Muscle layer of duodenum (tissue), 2 donors: Measurements from ENCODE around the gene PLCH1.

Experiments used
- H3K27ac ChIP-seq: one replicate; pipeline ENCODE4 v1.7.0; 2013; ENCODE audit warnings: mild to moderate bottlenecking, low read length
- H3K27me3 ChIP-seq: one replicate; pipeline ENCODE4 v1.7.0; 2013; ENCODE audit warnings: low read depth, mild to moderate bottlenecking, control low read depth, low read length
- H3K36me3 ChIP-seq, 2 donors: one replicate each; pipeline ENCODE4 v1.7.0; 2013; ENCODE audit warnings: low read length in 2 of 2, control low read depth in 1 of 2, mild to moderate bottlenecking in 1 of 2; ENCODE audit not compliant: insufficient read depth in 2 of 2, control insufficient read depth in 1 of 2
- H3K4me1 ChIP-seq, 2 donors: one replicate each; pipeline ENCODE4 v1.7.0; 2013; ENCODE audit warnings: low read length in 2 of 2, mild to moderate bottlenecking in 2 of 2, control low read depth in 1 of 2, moderate library complexity in 1 of 2; ENCODE audit not compliant: insufficient read depth in 2 of 2, control insufficient read depth in 1 of 2
- H3K4me3 ChIP-seq, 2 donors: one replicate each; pipeline ENCODE4 v1.7.0; 2013; ENCODE audit warnings: low read length in 2 of 2, low read depth in 1 of 2, mild to moderate bottlenecking in 1 of 2
- H3K9me3 ChIP-seq, 2 donors: one replicate each; pipeline ENCODE4 v1.7.0; 2013; ENCODE audit warnings: low read length in 2 of 2, control low read depth in 1 of 2, mild to moderate bottlenecking in 1 of 2; ENCODE audit not compliant: control insufficient read depth in 1 of 2
- donor health status: healthy.

The PLCH1 gene

DNA sequence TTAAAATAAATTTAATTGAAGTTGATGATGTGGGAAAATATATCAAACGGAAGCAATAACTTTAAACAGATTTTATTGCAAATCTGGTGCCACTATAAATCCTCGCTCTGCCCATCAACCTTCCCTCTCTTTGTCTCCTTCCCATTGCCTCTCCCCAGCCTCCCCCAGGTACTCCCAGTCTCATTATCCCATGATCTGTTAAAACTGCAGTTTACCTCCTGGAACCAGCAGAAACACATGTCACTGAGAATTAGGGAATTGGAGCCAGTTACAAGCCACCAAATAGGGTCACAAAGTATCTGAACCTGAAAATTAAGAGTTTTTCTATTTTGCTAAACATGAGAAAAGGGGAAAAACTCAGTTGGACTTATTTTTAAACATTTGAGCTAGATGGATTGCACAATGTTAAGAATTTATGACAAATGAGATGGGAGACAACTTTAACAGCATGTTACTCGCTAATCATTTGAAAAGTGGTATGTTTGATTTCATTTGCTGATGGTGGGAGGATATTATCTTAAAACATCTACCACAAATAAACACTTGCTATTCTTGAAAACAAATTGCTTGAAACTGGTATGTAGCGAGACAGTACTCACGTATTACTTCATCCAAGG is 2.4 kb downstream of the PLCH1 start:
- Histone ChIP-seq H3K9me3 (no peaks in the 10 kb centered on the region), H3K4me3 (no peak overlapping the region), H3K4me1 (no peaks in the 10 kb centered on the region), H3K27ac (no peak overlapping the region), H3K27me3 (no peaks in the 10 kb centered on the region), H3K36me3 (no peaks in the 10 kb centered on the region)

DNA sequence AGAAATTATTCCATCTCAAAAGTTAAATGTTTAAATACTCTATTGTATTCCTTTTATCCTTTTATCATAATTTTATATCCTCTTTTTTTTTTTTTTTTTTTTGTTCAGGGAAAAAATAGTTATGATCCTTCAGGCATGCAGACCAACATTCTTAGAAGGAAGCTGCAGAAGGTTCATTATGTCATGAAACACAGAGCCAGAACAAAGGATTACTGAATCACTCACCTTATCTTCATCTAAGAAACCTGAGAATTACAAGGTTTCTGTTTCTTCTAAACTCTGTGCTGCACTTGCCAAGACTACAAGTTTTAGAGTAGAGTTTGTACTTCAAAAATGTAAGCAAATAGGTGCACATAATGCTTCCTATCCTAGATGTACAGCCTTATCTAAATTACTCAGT is 3.3 kb downstream of the PLCH1 start:
- no peak overlapping the region for H3K4me3 ChIP-seq
- H3K36me3 ChIP-seq, result no peaks in the 10 kb centered on the region
- H3K9me3 ChIP-seq, result no peaks in the 10 kb centered on the region
- H3K4me1 ChIP-seq, result no peaks in the 10 kb centered on the region
- no peaks in the 10 kb centered on the region for H3K27me3 ChIP-seq
- no peak overlapping the region for H3K27ac ChIP-seq

- Histone ChIP-seq H3K9me3 (no peaks in the 10 kb centered on the region), H3K27ac (no peak overlapping the region), H3K27me3 (no peaks in the 10 kb centered on the region), H3K4me3 (no peak overlapping the region), H3K4me1 (no peaks in the 10 kb centered on the region), H3K36me3 (no peaks in the 10 kb centered on the region)
These were observed 3.8 kb downstream of the PLCH1 start for GRCh38 chr3:155741101-155741500.

- Histone ChIP-seq H3K36me3 (no peaks in the 10 kb centered on the region), H3K4me3 (no peak overlapping the region), H3K9me3 (no peaks in the 10 kb centered on the region), H3K4me1 (no peaks in the 10 kb centered on the region), H3K27me3 (no peaks in the 10 kb centered on the region), H3K27ac (no peak overlapping the region)
These were observed 5.7 kb downstream of the PLCH1 start for GRCh38 chr3:155739154-155739553.

- no peak overlapping the region for H3K27ac ChIP-seq
- H3K36me3 ChIP-seq, result no peaks in the 10 kb centered on the region
- H3K4me1 ChIP-seq, result no peaks in the 10 kb centered on the region
- H3K4me3 ChIP-seq, result no peak overlapping the region
- no peaks in the 10 kb centered on the region for H3K9me3 ChIP-seq
- H3K27me3 ChIP-seq, result no peaks in the 10 kb centered on the region
These were observed 6.2 kb downstream of the PLCH1 start for GRCh38 chr3:155738580-155739076.

DNA sequence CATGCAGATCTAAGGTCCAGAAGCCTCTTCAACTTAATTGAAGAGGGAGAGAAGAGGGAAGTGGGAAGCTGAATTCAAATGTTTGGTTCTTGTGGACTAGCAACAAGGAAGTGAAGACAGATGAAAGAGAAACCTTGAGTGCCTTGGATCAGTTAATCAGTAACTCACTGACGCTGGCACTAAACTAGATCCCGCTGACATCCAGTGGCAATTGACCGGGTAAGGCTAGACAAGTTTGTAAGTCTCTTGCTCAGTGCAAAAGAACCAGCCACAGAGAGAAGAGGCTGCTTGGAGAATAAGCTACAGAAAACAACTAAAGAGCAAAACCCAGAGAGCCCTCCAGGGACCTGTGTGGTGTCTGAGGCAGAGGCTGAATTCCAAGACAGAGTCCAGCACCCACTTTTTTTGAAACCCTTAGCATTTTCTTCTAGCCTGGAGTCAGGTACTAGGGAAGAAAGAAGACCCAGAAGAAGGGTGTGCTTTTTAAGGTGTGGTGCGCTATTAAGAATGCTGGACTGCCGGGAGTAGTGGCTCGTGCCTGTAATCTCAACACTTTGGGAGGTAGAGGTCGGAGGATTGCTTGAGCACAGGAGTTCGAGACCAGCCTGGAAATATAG is 6.9 kb downstream of the PLCH1 start:
- Histone ChIP-seq H3K27ac (peak overlapping the region; percentile 7), H3K9me3 (no peaks in the 10 kb centered on the region), H3K36me3 (no peaks in the 10 kb centered on the region), H3K27me3 (no peaks in the 10 kb centered on the region), H3K4me1 (no peaks in the 10 kb centered on the region), H3K4me3 (peak overlapping the region in 1 of 2 donors; percentile 17)

- H3K36me3 ChIP-seq, result no peaks in the 10 kb centered on the region
- H3K27me3 ChIP-seq, result no peaks in the 10 kb centered on the region
- no peaks in the 10 kb centered on the region for H3K4me1 ChIP-seq
- H3K4me3 ChIP-seq, result no peak overlapping the region
- H3K27ac ChIP-seq, result no peak overlapping the region
- H3K9me3 ChIP-seq, result no peaks in the 10 kb centered on the region
These were observed 8.5 kb downstream of the PLCH1 start for GRCh38 chr3:155736381-155736780.

DNA sequence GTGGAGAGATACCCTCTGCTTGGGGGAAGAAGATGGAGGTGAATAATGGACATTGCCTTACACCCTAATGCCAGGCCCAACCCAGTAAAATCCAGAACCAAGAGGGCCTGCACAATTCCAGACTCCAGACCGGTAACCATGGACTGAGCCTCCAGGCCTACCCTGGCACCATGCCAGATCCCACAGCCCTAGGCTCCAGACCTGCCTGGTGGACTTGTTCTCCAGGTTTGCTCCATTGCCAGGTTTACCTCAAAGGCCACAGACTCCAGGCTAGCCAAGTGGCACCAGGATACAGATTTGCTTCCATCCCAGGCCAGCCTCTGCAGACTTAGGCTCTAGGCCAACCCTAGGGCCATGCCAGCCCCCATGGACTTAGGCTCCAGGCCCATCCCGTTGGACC is 14.0 kb downstream of the PLCH1 start:
- no peaks in the 10 kb centered on the region for H3K4me1 ChIP-seq

GRCh38 chr3:155727836-155728235 is 17.0 kb downstream of the PLCH1 start:
- Histone ChIP-seq H3K4me3 (no peak overlapping the region), H3K27ac (no peak overlapping the region), H3K9me3 (no peaks in the 10 kb centered on the region), H3K36me3 (no peaks in the 10 kb centered on the region), H3K4me1 (no peaks in the 10 kb centered on the region), H3K27me3 (no peaks in the 10 kb centered on the region)

More for the DNA sequence above, 14.0 kb downstream of the PLCH1 start:
- Histone ChIP-seq H3K36me3 (no peaks in the 10 kb centered on the region), H3K4me3 (no peak overlapping the region), H3K9me3 (no peaks in the 10 kb centered on the region), H3K27me3 (no peaks in the 10 kb centered on the region), H3K27ac (no peak overlapping the region)

GRCh38 chr3:155714295-155714718 is 30.6 kb downstream of the PLCH1 start:
- Histone ChIP-seq H3K27ac (no peak overlapping the region), H3K27me3 (no peaks in the 10 kb centered on the region), H3K4me3 (no peak overlapping the region), H3K9me3 (peaks cover 0 to 12% of the 10 kb centered on the region in 2 donors), H3K36me3 (no peaks in the 10 kb centered on the region), H3K4me1 (no peaks in the 10 kb centered on the region)

DNA sequence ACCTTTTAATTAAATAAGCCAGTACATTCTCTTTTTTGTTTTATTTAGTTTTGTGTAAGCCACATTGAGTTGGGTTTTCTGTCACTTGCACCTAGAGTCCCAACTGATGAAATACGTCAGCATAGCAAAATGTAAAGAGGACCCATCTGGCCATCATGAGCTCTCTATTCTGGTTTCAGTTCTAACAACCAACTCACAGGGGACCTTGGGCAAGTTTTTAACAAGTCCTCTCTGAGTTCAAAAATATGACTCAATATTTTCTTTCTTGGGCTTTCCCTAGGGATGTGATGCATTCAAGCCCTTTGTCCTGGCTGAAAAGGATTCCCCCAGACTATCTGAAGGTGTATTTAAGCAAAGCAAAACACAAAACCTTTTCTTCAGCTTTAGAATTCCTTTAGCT is 32.9 kb downstream of the PLCH1 start:
- H3K4me1 ChIP-seq, result no peaks in the 10 kb centered on the region
- no peak overlapping the region for H3K4me3 ChIP-seq
- no peaks in the 10 kb centered on the region for H3K27me3 ChIP-seq
- H3K9me3 ChIP-seq, result peaks cover 0 to under 1% of the 10 kb centered on the region in 2 donors
- H3K36me3 ChIP-seq, result no peaks in the 10 kb centered on the region
- H3K27ac ChIP-seq, result no peak overlapping the region
